GM12878 (cell line): ENCODE results near the gene L3MBTL1. TPM values are rescaled to one million over a fixed set of nuclear protein-coding genes. Genes with fewer than 3 reads are reported as not detected.

Experiments
- ATAC-seq: fragments of 200-7000 bp; cut with Tn5 transposase; 3 replicates; pipeline ENCODE4 v1.9.1; 2020; ENCODE audit warnings: mild to moderate bottlenecking, moderate library complexity
- BruUV-seq: library from RNA; stranded (reverse); fragments of 400-500 nt; replicated peaks from 2 replicates; lab custom pipeline; 2021; lab: Mats Ljungman, UMichigan
- CTCF ChIA-PET: fragments of 300-600 bp; sonication (Branson Sonifier 250); formaldehyde crosslinking; extraction: SDS; loops from one replicate; lab custom pipeline; 2021; ENCODE audit warnings: inconsistent platforms; lab: Yijun Ruan, JAX
- POLR2A ChIA-PET: fragments of 350-600 bp; formaldehyde crosslinking; extraction: SDS; loops from one replicate; lab custom pipeline; 2021; ENCODE audit warnings: inconsistent platforms; lab: Charles Lee
- RAD21 ChIA-PET: fragments of 300-600 bp; sonication (Branson Sonifier 250); formaldehyde crosslinking; loops from one replicate; lab custom pipeline; 2023; ENCODE audit warnings: antibody characterized with exemption; ENCODE audit not compliant: unreplicated experiment; lab: Charles Lee
- SMC1A ChIA-PET: fragments of 300-600 bp; sonication (Branson Sonifier 250); formaldehyde crosslinking; loops from one replicate; lab custom pipeline; 2023; ENCODE audit not compliant: unreplicated experiment, uncharacterized antibody; lab: Charles Lee
- DNase-seq: peaks from one replicate; pipeline ENCODE4 v3.0.0-alpha.2; 2011; ENCODE audit warnings: low read depth, low spot score
- FAIRE-seq: peaks from 3 replicates; lab custom pipeline; 2011; peaks lifted over from hg19 to GRCh38; lab: Jason Lieb, UNC
- H2AFZ ChIP-seq: 2 replicates; pipeline ENCODE4 v1.6.0; 2011; ENCODE audit warnings: low read depth, low read length, control low read depth; ENCODE audit not compliant: control insufficient read depth
- H3K27ac ChIP-seq: 2 replicates; pipeline ENCODE4 v1.5.1; 2011; ENCODE audit warnings: control low read depth; ENCODE audit not compliant: control insufficient read depth, insufficient read depth
- H3K27me3 ChIP-seq, 2 experiments: replicated peaks in 1 of 2; 2 replicates each; pipeline versions ENCODE4 v1.6.0 to v1.6.1; 2011; ENCODE audit warnings: low read length in 1 of 2; ENCODE audit not compliant: control insufficient read depth in 2 of 2, insufficient read depth in 2 of 2
- H3K36me3 ChIP-seq, 2 experiments: 2 replicates each; pipeline ENCODE4 v1.5.1; 2011; ENCODE audit warnings: low read length in 1 of 2; ENCODE audit not compliant: control insufficient read depth in 2 of 2, insufficient read depth in 2 of 2
- H3K4me1 ChIP-seq: 2 replicates; pipeline ENCODE4 v1.6.1; 2011; ENCODE audit warnings: mild to moderate bottlenecking, low read length, moderate library complexity, mixed read lengths; ENCODE audit not compliant: control insufficient read depth, insufficient read depth
- H3K4me2 ChIP-seq: 2 replicates; pipeline ENCODE4 v1.6.0; 2011; ENCODE audit warnings: control low read depth; ENCODE audit not compliant: control insufficient read depth, insufficient read depth
- H3K4me3 ChIP-seq: fragments of 200-600 bp; sonication (generic); 2 replicates; pipeline ENCODE4 v1.5.1; 2016
- H3K79me2 ChIP-seq: 2 replicates; pipeline ENCODE4 v1.6.0; 2011; ENCODE audit warnings: low read length; ENCODE audit not compliant: control insufficient read depth, insufficient read depth
- H3K9ac ChIP-seq: 2 replicates; pipeline ENCODE4 v1.8.0; 2011; ENCODE audit warnings: low read length, control low read depth, mixed read lengths; ENCODE audit not compliant: control insufficient read depth, insufficient read depth
- H3K9me3 ChIP-seq: replicated peaks from 3 replicates; pipeline ENCODE4 v1.5.1; 2011; ENCODE audit warnings: mild to moderate bottlenecking, low read length; ENCODE audit not compliant: control insufficient read depth, insufficient read depth
- H4K20me1 ChIP-seq: 2 replicates; pipeline ENCODE4 v1.6.0; 2011; ENCODE audit not compliant: control insufficient read depth, insufficient read depth
- CEBPZ ChIP-seq: fragments of 150-350 bp; IDR thresholded peaks from 2 replicates; pipeline ENCODE4 v1.6.1; 2016; ENCODE audit warnings: low read depth, low read length
- CHD1 ChIP-seq: IDR thresholded peaks from 2 replicates; pipeline ENCODE4 v1.6.1; 2012; ENCODE audit warnings: low read depth, low read length, improper control_type of control experiment
- E4F1 ChIP-seq: fragments of 450-650 bp; IDR thresholded peaks from 2 replicates; pipeline ENCODE4 v1.6.1; 2018; ENCODE audit warnings: borderline replicate concordance, mild to moderate bottlenecking; ENCODE audit not compliant: partially characterized antibody
- IKZF2 ChIP-seq, 2 experiments: fragments of 450-650 bp; IDR thresholded peaks; 2 replicates each; pipeline ENCODE4 v1.6.1; 2017; ENCODE audit warnings: mild to moderate bottlenecking in 2 of 2, moderate library complexity in 2 of 2
- IRF4 ChIP-seq: IDR thresholded peaks from 2 replicates; pipeline ENCODE4 v1.6.1; 2011; ENCODE audit warnings: low read depth, low read length
- MTA2 ChIP-seq: fragments of 450-650 bp; IDR thresholded peaks from 2 replicates; pipeline ENCODE4 v1.6.1; 2016; ENCODE audit warnings: low read depth, mild to moderate bottlenecking, moderate library complexity
- STAT3 ChIP-seq: IDR thresholded peaks from 2 replicates; pipeline ENCODE4 v1.6.1; 2011; ENCODE audit warnings: low read depth, low read length, improper control_type of control experiment
- YBX1 ChIP-seq: fragments of 450-650 bp; IDR thresholded peaks from 2 replicates; pipeline ENCODE4 v1.6.1; 2016; ENCODE audit warnings: antibody characterized with exemption
- ZNF592 ChIP-seq: fragments of 450-650 bp; IDR thresholded peaks from 2 replicates; pipeline ENCODE4 v1.6.1; 2017; ENCODE audit warnings: mild to moderate bottlenecking, moderate library complexity
- WGBS: methylation state at CpG from one replicate; pipeline ENCODE4 v1.1.6; 2016; ENCODE audit warnings: low lambda C conversion rate; ENCODE audit not compliant: insufficient replicate concordance, insufficient coverage; ENCODE audit errors: missing lambda C conversion rate; 5-methylcytosine and 5-hydroxymethylcytosine counted together
- in situ Hi-C: fragments of 300-500 bp; cut with MboI; formaldehyde crosslinking; loops from 9 replicates; pipeline ENCODE4 v1.14.3; 2018; ENCODE audit warnings: mixed read lengths
- intact Hi-C: fragments of 100-400 bp; cut with micrococcal nuclease; formaldehyde crosslinking; loops from one replicate; pipeline ENCODE4 v1.14.2; 2022; ENCODE audit not compliant: unreplicated experiment
- polyA plus RNA-seq, 11 experiments: library from polyadenylated mRNA; depleted of rRNA in 4 of 11; unstranded in 6 of 11; stranded (reverse) in 5 of 11; fragments of >200 nt; fragmentation: Nextera tagmentation in 4 of 11; fragmentation: Illumina TruSeq in 1 of 11; extraction: Ambion mirVana in 4 of 11; extraction: Trizol in 1 of 11; gene quantifications; 1 replicate in 1 of 11; 2 replicates in 10 of 11; pipeline versions ENCODE4 v1.2.1 to v1.2.3, GENCODE V29; 2011 to 2016; ENCODE audit warnings: inconsistent platforms in 2 of 11, missing spikeins in 2 of 11, low read depth in 1 of 11
- total RNA-seq, 4 experiments: library from RNA; depleted of rRNA in 3 of 4; stranded (reverse); fragments of >200 nt in 3 of 4; fragmentation: Illumina TruSeq in 1 of 4; extraction: Trizol in 1 of 4; gene quantifications; 2 replicates each; pipeline versions ENCODE4 v1.2.1 to v1.2.3, GENCODE V29; 2013 to 2021

L3MBTL1 gene
- total and polyA plus RNA-seq, 10 of the 15 experiments (the other 5 are each of a cell fraction or from before 2014, with no cell fraction given), result 0.56 to 6.6 (median 3.9) TPM

GRCh38 chr20:43537921-43538877 is 30.7 kb downstream of the L3MBTL1 start:
- 10% methylated on average over 4 of the region's 4 CpGs for WGBS
- Histone ChIP-seq H3K9ac (no peak overlapping the region), H3K27me3 (no peaks in the 10 kb centered on the region; a peak in 2 of 4 replicates), H4K20me1 (no peaks in the 10 kb centered on the region), H3K9me3 (no peaks in the 10 kb centered on the region), H3K27ac (no peak overlapping the region), H3K4me2 (no peak overlapping the region), H3K4me1 (no peaks in the 10 kb centered on the region), H3K79me2 (no peaks in the 10 kb centered on the region), H3K4me3 (no peak overlapping the region), H2AFZ (no peak overlapping the region), H3K36me3 (no peaks in the 10 kb centered on the region; a peak in 1 of 4 replicates)
- DNase-seq (no peak), ATAC-seq (peak; percentile 85), FAIRE-seq (peak; percentile 76)
- ChIA-PET SMC1A (interaction anchor here (0.6 to 5.3 kb wide), 17 partner anchors 9 to 657 kb away, joined by 3 to 70 read pairs (median 3); partner anchors contain the start of gene IFT52), RAD21 (interaction anchor here (0.5 to 4.9 kb wide), 19 partner anchors 24 to 652 kb away, joined by 3 to 62 read pairs (median 4); no protein-coding TSS in a partner anchor), CTCF (interaction anchor here (0.6 to 6.8 kb wide), 43 partner anchors 9 to 651 kb away, joined by 3 to 100 read pairs (median 4); partner anchors contain the start of genes IFT52 and SGK2), POLR2A (interaction anchor here (0.6 to 1.1 kb wide), 2 partner anchors 52 to 154 kb away, joined by 3 to 4 read pairs; partner anchors contain the start of gene IFT52)
- intact Hi-C loops (loop anchor here (1.0 to 10.0 kb wide), 3 partner anchors 154 to 637 kb away; no protein-coding TSS in a partner anchor), in situ Hi-C loops (loop anchor here (5.0 kb wide), 2 partner anchors 154 to 544 kb away; no protein-coding TSS in a partner anchor)
- no TSS peak for BruUV-seq
- TF ChIP-seq IKZF2 (IDR thresholded peaks at IDR 0.05) (peak in 1 of 2 experiments; percentile 26; a peak in 1 of 4 replicates), E4F1 (no peak), YBX1 (no peak), CEBPZ (no peak), CHD1 (no peak), MTA2 (no peak), IRF4 (no peak), ZNF592 (no peak), STAT3 (no peak)
